GM19099 (cell line): ENCODE data around the gene PEX14.

ENCODE experiments used
- POLR2A ChIP-seq: IDR thresholded peaks from 3 replicates; pipeline ENCODE4 v1.6.1; 2011; ENCODE audit warnings: low read depth; ENCODE audit not compliant: insufficient read length; ENCODE audit errors: extremely low read depth

PEX14 gene

GRCh38 chr1:10474613-10475507 lies at the start of gene PEX14:
PEX14 (plus strand) TSS chr1:10474950; CDS start chr1:10474967, 17 bp downstream.
- peak; percentile 86 for TF ChIP-seq POLR2A

- peak; percentile 20 for TF ChIP-seq POLR2A
Measured at GRCh38 chr1:10425826-10426534, 48.8 kb upstream of the PEX14 start.

GRCh38 chr1:10428984-10429383 lies 45.8 kb upstream of the PEX14 start:
- no peak for TF ChIP-seq POLR2A

- TF ChIP-seq POLR2A = no peak
Measured at GRCh38 chr1:10429868-10430215, 44.9 kb upstream of the PEX14 start.

GRCh38 chr1:10430216-10431069 lies 44.3 kb upstream of the PEX14 start, which contains the start of gene CENPS:
CENPS (plus strand) TSS chr1:10430433; CDS start chr1:10430518, 85 bp downstream.
- peak; percentile 60 for TF ChIP-seq POLR2A

- TF ChIP-seq POLR2A = no peak
Measured at GRCh38 chr1:10431070-10431730, 43.5 kb upstream of the PEX14 start.

- TF ChIP-seq POLR2A = no peak
Measured at GRCh38 chr1:10432910-10433700, 41.6 kb upstream of the PEX14 start.

- no peak for TF ChIP-seq POLR2A
Measured at GRCh38 chr1:10433790-10434189, 41.0 kb upstream of the PEX14 start.

GRCh38 chr1:10434590-10434989 lies 40.2 kb upstream of the PEX14 start:
- TF ChIP-seq POLR2A = no peak

- no peak for TF ChIP-seq POLR2A
Measured at GRCh38 chr1:10437052-10437451, 37.7 kb upstream of the PEX14 start.

- TF ChIP-seq POLR2A = no peak
Measured at GRCh38 chr1:10438677-10439163, 36.0 kb upstream of the PEX14 start.

- TF ChIP-seq POLR2A = no peak
Measured at GRCh38 chr1:10440305-10440704, 34.4 kb upstream of the PEX14 start.

- TF ChIP-seq POLR2A = no peak
Measured at GRCh38 chr1:10440794-10441193, 34.0 kb upstream of the PEX14 start.

GRCh38 chr1:10444248-10444647 lies 30.5 kb upstream of the PEX14 start:
- TF ChIP-seq POLR2A = no peak
